GM21390 (cell line): Measurements from ENCODE around the gene NR0B2.
"Not testable (repeated sequence)": the region's sequence is repeated elsewhere in the genome, so short reads cannot be mapped to it uniquely, and the experiment has no call there.

Experiments used
- ATAC-seq: cut with Tn5 transposase; IDR thresholded peaks from one replicate; pipeline ENCODE4 v1.9.1; 2021; ENCODE audit not compliant: unreplicated experiment

The NR0B2 gene

GRCh38 chr1:26913754-26914619 is at the start of gene NR0B2:
Gene NR0B2, minus strand, starts transcription at chr1:26913975. Its CDS starts 35 bp downstream, at chr1:26913940.
- no peak for ATAC-seq

DNA sequence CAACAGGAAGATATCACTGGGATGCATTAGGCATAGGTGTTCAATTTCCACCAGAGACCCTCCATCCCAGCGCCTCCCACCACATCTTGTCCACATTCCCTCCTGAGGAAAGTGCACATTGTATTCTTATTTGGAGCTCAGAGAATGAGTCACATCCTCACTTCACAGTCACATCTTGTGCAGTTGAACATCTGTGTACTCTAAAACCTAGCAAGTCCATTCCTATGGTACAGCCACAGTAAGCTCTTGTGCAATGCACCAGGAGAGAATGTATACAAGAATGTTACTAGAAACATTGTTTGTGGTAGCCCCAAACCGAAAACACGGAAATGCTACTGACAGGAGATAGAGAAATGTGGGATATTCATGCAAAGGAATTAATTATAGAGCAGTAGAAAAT is 48.1 kb upstream of the NR0B2 start:
- no peak for ATAC-seq

GRCh38 chr1:26960625-26960966 is 46.8 kb upstream of the NR0B2 start:
- ATAC-seq, result no peak

- ATAC-seq, result no peak
These were observed 46.2 kb upstream of the NR0B2 start, which contains the start of gene KDF1 for GRCh38 chr1:26959722-26960624. Gene KDF1, minus strand, starts transcription at chr1:26960468. Its CDS starts 8,088 bp downstream, at chr1:26952380.

DNA sequence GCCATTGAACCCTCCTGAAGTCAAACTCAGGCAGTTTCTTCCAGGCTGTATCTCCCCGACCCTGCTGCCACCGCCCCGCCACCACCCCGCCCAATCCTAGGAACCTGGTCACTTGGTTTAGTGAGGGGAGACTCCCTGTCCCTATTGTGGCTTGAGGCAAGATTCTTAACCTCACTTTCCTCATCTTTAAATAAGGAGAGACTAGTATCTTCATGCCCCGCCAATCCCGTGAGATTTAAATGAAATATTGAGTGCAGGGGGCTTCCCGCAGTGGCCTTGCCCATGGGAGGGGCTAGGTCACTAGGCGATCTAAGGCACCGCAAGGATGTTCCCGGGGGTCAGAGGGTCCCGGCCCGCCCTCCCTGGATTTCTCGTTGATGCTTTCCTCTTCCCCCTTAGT is 45.5 kb upstream of the NR0B2 start:
- no peak for ATAC-seq

DNA sequence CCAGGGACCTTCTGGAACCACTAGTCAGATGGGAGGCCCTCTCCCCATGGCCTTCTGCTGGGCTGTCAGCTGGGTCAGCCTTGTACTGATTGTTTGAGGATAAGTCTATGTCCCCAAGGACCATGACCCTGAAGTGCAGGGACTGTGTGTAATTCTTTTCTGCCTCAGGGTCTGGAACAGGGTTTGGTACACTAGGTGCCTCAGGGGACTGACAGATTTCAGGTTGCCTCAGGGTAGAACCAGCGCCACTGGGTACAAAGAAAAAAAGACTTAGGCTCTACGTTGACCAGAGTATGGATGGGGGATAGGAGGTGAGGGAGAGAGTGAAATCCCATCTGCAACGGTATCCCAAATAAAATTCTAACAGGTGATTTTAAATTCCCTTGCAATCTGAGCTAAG is 43.5 kb upstream of the NR0B2 start:
- ATAC-seq, result no peak

DNA sequence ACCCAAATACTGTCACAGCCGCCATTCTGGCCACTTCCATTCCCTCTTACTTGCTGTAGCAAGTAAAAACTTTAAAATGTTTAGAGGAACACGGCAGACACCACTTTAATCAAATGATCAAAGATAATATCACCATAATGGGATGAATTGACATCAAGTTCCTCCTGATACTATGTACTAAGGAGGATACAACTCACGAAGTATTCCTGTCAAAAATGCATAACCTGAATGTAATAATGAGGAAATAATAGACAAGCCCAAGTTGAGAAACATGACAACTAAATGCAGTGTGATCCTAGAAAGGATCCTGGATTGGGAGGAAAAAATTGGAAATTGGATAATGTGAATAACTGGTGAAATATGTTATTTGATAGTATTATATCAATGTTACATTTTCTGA is 42.5 kb upstream of the NR0B2 start:
- ATAC-seq, result no peak

GRCh38 chr1:26953374-26953773 is 39.6 kb upstream of the NR0B2 start:
- ATAC-seq, result no peak

DNA sequence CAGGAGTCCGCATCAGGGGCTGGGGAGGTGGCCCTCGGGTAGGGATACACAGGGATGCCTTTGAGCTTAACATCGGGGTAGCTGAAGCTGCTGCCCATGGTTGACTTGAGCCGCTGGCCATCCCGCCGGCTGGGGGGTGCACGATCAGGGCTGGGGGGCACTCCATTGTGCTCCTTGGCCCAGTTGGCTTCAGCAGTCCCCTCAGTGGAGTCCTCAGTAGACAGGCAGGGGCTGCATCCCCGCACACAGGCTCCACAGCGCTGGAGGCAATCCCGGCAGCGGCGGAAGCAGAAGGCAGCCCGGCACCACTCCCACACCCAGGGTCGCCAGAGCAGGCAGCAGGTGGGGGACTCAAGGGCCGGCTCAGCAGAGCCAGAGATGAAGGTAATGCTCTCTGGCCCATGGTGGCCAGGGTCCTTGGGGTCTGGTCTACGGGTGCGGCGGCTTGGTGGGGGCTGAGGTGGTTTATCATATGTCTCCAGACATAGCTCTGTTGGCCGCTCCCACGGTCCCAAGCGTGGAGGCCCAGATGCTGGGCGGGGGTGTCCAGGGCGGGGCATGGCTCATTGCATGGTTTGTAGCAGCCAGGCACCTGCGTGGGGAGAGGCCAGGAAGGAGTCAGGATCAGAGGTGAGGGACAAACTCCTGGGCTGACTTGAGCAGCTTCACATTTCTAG is 38.2 kb upstream of the NR0B2 start:
- ATAC-seq, result no peak

DNA sequence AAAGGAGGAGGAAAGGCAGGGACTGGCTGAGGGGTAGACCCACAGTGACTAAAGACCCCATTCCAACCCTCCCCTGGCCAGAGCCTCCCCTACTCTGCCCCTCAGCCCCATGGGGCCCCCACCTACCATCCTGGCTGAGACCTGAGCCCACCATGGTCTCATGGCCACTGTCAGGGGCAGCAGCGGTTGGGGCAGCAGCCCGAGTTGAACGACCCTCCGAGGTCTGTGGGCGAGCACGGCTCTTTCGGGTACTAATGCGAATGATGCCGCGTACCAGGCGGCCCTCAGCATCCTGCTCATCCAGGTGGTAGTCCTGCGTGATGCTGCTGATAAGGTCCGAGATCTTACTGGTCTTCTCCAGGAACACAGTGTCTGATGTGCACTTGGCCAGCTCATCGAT is 37.4 kb upstream of the NR0B2 start:
- ATAC-seq, result no peak

- ATAC-seq, result no peak
These were observed 36.8 kb upstream of the NR0B2 start for GRCh38 chr1:26950602-26951001.

- no peak for ATAC-seq
These were observed 36.1 kb upstream of the NR0B2 start for GRCh38 chr1:26949926-26950319.

- ATAC-seq, result no peak
These were observed 35.6 kb upstream of the NR0B2 start for GRCh38 chr1:26949266-26949925.

GRCh38 chr1:26948725-26949057 is 34.9 kb upstream of the NR0B2 start:
- ATAC-seq, result not testable (repeated sequence)

DNA sequence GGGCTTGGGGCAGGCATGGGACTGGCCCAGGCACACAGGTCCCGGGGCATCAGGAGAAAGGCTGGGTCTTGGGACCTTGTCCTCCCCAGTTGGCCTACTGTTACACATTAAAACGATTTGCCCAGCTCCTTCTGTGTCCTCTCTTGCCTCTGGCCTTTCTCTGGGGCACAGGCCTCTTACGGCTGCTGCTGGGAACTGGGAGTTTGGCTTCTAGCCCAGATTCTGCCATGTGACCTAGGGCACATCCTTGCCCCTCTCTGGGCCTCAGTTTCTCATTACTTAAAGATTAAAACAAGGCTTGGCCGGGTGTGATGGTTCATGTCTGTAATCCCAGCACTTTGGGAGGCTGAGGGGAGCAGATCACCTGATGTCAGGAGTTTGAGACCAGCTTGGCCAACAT is 32.5 kb upstream of the NR0B2 start:
- no peak for ATAC-seq

GRCh38 chr1:26945728-26946127 is 32.0 kb upstream of the NR0B2 start:
- no peak for ATAC-seq

DNA sequence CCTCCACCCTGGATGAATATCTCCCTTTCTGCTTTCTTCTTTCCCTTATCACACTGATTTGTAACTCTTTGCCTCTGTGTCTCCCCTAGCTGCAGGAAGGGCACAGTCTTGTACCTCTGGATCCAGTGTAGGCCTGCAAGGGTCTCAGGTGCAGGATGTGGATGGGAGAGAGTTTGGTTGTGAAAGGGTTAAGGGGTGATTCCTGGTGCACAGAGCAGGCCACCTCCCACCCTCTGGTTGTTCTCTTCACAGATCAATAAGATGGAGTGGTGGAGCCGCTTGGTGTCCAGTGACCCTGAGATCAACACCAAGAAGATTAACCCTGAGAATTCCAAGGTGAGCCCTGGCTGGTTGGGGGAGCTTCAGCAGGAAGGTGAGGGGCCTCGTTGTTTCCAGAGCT is 31.4 kb upstream of the NR0B2 start:
- no peak for ATAC-seq

DNA sequence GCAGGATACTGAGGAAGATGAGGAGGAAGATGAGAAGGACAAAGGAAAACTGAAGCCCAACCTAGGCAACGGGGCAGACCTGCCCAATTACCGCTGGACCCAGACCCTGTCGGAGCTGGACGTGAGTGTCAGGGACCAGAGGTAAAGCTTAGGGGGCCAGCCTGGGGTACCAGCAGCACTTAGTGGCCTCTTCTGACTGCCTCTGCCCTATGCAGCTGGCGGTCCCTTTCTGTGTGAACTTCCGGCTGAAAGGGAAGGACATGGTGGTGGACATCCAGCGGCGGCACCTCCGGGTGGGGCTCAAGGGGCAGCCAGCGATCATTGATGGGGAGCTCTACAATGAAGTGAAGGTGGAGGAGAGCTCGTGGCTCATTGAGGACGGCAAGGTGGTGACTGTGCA is 28.9 kb upstream of the NR0B2 start:
- no peak for ATAC-seq

DNA sequence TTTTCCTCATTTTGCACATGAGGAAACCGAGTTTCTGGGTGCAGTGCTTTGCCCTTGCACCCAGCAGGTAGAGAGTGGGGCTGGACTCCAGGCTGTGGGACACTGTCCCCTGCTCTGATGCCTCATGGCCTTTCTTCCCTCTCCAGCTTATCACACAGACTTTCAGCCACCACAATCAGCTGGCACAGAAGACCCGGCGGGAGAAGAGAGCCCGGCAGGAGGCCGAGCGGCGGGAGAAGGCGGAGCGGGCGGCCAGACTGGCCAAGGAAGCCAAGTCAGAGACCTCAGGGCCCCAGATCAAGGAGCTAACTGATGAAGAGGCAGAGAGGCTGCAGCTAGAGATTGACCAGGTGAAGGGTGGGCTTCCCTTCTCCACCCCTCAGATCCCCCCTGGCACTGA is 27.5 kb upstream of the NR0B2 start:
- ATAC-seq, result no peak

DNA sequence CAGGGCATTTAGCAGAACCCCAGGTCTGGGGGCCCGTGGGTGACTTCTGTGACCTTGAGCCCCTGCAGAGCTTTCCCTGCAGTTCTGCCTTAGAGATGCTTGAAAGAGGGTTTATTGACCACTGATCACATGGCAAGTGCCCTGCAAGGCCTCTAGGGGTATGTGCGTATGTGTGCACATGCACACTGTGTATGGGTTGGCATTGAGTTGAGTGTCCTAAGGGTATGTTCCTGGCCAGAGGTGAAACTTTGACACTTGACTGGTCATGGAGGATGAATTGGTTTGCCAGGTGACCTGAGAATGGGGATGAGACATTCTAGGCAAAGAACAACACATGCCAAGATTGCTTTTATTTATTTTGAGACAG is 24.9 kb upstream of the NR0B2 start:
- ATAC-seq, result no peak

DNA sequence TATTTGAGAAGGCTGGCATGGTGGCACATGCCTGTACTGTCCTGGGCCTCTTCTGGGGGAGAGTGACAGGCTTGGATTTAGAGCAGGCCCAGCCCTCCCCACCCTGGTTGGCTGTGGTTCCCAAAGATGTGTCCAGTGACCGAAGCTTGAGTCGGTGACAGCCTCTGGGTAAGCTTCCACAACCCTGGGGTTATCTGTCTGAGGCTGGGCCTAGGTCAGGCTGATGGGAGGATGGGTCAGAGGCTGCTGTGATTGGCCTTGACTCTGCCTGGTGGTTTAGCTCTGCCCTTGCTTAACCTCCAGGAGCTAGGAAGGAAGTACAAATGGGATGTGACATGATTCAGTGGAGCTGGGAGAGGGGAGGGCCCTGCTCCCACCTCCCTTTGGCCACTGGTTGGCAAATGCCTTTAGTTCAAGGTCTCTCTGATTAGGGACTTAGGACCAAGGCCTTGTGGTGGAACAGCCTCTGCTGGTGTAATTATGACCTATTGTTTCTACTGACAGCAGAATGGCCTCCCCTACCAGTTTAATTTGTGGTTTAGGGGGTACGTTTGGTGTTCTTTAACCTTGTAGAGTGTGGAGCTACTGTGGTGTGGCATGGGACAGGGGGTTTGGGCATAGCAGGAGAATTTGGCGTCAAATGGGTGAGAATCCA is 24.4 kb upstream of the NR0B2 start:
- ATAC-seq, result no peak
